GM12878 (cell line): ENCODE results near the gene MAGEB3. TPM values are rescaled to one million over a fixed set of nuclear protein-coding genes. Genes with fewer than 3 reads are reported as not detected.

Experiments
- ATAC-seq: fragments of 200-7000 bp; cut with Tn5 transposase; 3 replicates; pipeline ENCODE4 v1.9.1; 2020; ENCODE audit warnings: mild to moderate bottlenecking, moderate library complexity
- BruUV-seq: library from RNA; stranded (reverse); fragments of 400-500 nt; replicated peaks from 2 replicates; lab custom pipeline; 2021; lab: Mats Ljungman, UMichigan
- CTCF ChIA-PET: fragments of 300-600 bp; sonication (Branson Sonifier 250); formaldehyde crosslinking; extraction: SDS; loops from one replicate; lab custom pipeline; 2021; ENCODE audit warnings: inconsistent platforms; lab: Yijun Ruan, JAX
- POLR2A ChIA-PET: fragments of 350-600 bp; formaldehyde crosslinking; extraction: SDS; loops from one replicate; lab custom pipeline; 2021; ENCODE audit warnings: inconsistent platforms; lab: Charles Lee
- RAD21 ChIA-PET: fragments of 300-600 bp; sonication (Branson Sonifier 250); formaldehyde crosslinking; loops from one replicate; lab custom pipeline; 2023; ENCODE audit warnings: antibody characterized with exemption; ENCODE audit not compliant: unreplicated experiment; lab: Charles Lee
- SMC1A ChIA-PET: fragments of 300-600 bp; sonication (Branson Sonifier 250); formaldehyde crosslinking; loops from one replicate; lab custom pipeline; 2023; ENCODE audit not compliant: unreplicated experiment, uncharacterized antibody; lab: Charles Lee
- DNase-seq: peaks from one replicate; pipeline ENCODE4 v3.0.0-alpha.2; 2011; ENCODE audit warnings: low read depth, low spot score
- FAIRE-seq: peaks from 3 replicates; lab custom pipeline; 2011; peaks lifted over from hg19 to GRCh38; lab: Jason Lieb, UNC
- H2AFZ ChIP-seq: 2 replicates; pipeline ENCODE4 v1.6.0; 2011; ENCODE audit warnings: low read depth, low read length, control low read depth; ENCODE audit not compliant: control insufficient read depth
- H3K27ac ChIP-seq: 2 replicates; pipeline ENCODE4 v1.5.1; 2011; ENCODE audit warnings: control low read depth; ENCODE audit not compliant: control insufficient read depth, insufficient read depth
- H3K27me3 ChIP-seq, 2 experiments: replicated peaks in 1 of 2; 2 replicates each; pipeline versions ENCODE4 v1.6.0 to v1.6.1; 2011; ENCODE audit warnings: low read length in 1 of 2; ENCODE audit not compliant: control insufficient read depth in 2 of 2, insufficient read depth in 2 of 2
- H3K36me3 ChIP-seq, 2 experiments: 2 replicates each; pipeline ENCODE4 v1.5.1; 2011; ENCODE audit warnings: low read length in 1 of 2; ENCODE audit not compliant: control insufficient read depth in 2 of 2, insufficient read depth in 2 of 2
- H3K4me1 ChIP-seq: 2 replicates; pipeline ENCODE4 v1.6.1; 2011; ENCODE audit warnings: mild to moderate bottlenecking, low read length, moderate library complexity, mixed read lengths; ENCODE audit not compliant: control insufficient read depth, insufficient read depth
- H3K4me2 ChIP-seq: 2 replicates; pipeline ENCODE4 v1.6.0; 2011; ENCODE audit warnings: control low read depth; ENCODE audit not compliant: control insufficient read depth, insufficient read depth
- H3K4me3 ChIP-seq: fragments of 200-600 bp; sonication (generic); 2 replicates; pipeline ENCODE4 v1.5.1; 2016
- H3K79me2 ChIP-seq: 2 replicates; pipeline ENCODE4 v1.6.0; 2011; ENCODE audit warnings: low read length; ENCODE audit not compliant: control insufficient read depth, insufficient read depth
- H3K9ac ChIP-seq: 2 replicates; pipeline ENCODE4 v1.8.0; 2011; ENCODE audit warnings: low read length, control low read depth, mixed read lengths; ENCODE audit not compliant: control insufficient read depth, insufficient read depth
- H3K9me3 ChIP-seq: replicated peaks from 3 replicates; pipeline ENCODE4 v1.5.1; 2011; ENCODE audit warnings: mild to moderate bottlenecking, low read length; ENCODE audit not compliant: control insufficient read depth, insufficient read depth
- H4K20me1 ChIP-seq: 2 replicates; pipeline ENCODE4 v1.6.0; 2011; ENCODE audit not compliant: control insufficient read depth, insufficient read depth
- BHLHE40 ChIP-seq, 2 experiments: fragments of 450-650 bp in 1 of 2; IDR thresholded peaks; 2 replicates each; pipeline ENCODE4 v1.6.1; 2011 to 2017; ENCODE audit warnings: low read depth in 2 of 2, borderline replicate concordance in 1 of 2, improper control_type of control experiment in 1 of 2, low read length in 1 of 2, mild to moderate bottlenecking in 1 of 2
- BMI1 ChIP-seq: fragments of 450-650 bp; IDR thresholded peaks from 2 replicates; pipeline ENCODE4 v1.6.1; 2016; ENCODE audit warnings: mild to moderate bottlenecking, moderate library complexity, borderline replicate concordance
- NBN ChIP-seq: fragments of 450-650 bp; IDR thresholded peaks from 2 replicates; pipeline ENCODE4 v1.6.1; 2016
- NFXL1 ChIP-seq: fragments of 450-650 bp; IDR thresholded peaks from 2 replicates; pipeline ENCODE4 v1.6.1; 2017; ENCODE audit warnings: antibody characterized with exemption, mild to moderate bottlenecking, borderline replicate concordance
- NRF1 ChIP-seq: conservative IDR thresholded peaks from 2 replicates; pipeline ENCODE4 v1.6.1; 2011; ENCODE audit warnings: mild to moderate bottlenecking, low read depth, low read length, improper control_type of control experiment
- POU2F2 ChIP-seq: IDR thresholded peaks from 3 replicates; pipeline ENCODE4 v1.6.1; 2011; ENCODE audit warnings: low read depth, mild to moderate bottlenecking, low read length, borderline replicate concordance
- SIN3A ChIP-seq: IDR thresholded peaks from 2 replicates; pipeline ENCODE4 v1.6.1; 2012; ENCODE audit warnings: low read depth, low read length, improper control_type of control experiment
- WGBS: methylation state at CpG from one replicate; pipeline ENCODE4 v1.1.6; 2016; ENCODE audit warnings: low lambda C conversion rate; ENCODE audit not compliant: insufficient replicate concordance, insufficient coverage; ENCODE audit errors: missing lambda C conversion rate; 5-methylcytosine and 5-hydroxymethylcytosine counted together
- in situ Hi-C: fragments of 300-500 bp; cut with MboI; formaldehyde crosslinking; loops from 9 replicates; pipeline ENCODE4 v1.14.3; 2018; ENCODE audit warnings: mixed read lengths
- intact Hi-C: fragments of 100-400 bp; cut with micrococcal nuclease; formaldehyde crosslinking; loops from one replicate; pipeline ENCODE4 v1.14.2; 2022; ENCODE audit not compliant: unreplicated experiment
- polyA plus RNA-seq, 11 experiments: library from polyadenylated mRNA; depleted of rRNA in 4 of 11; unstranded in 6 of 11; stranded (reverse) in 5 of 11; fragments of >200 nt; fragmentation: Nextera tagmentation in 4 of 11; fragmentation: Illumina TruSeq in 1 of 11; extraction: Ambion mirVana in 4 of 11; extraction: Trizol in 1 of 11; gene quantifications; 1 replicate in 1 of 11; 2 replicates in 10 of 11; pipeline versions ENCODE4 v1.2.1 to v1.2.3, GENCODE V29; 2011 to 2016; ENCODE audit warnings: inconsistent platforms in 2 of 11, missing spikeins in 2 of 11, low read depth in 1 of 11
- total RNA-seq, 4 experiments: library from RNA; depleted of rRNA in 3 of 4; stranded (reverse); fragments of >200 nt in 3 of 4; fragmentation: Illumina TruSeq in 1 of 4; extraction: Trizol in 1 of 4; gene quantifications; 2 replicates each; pipeline versions ENCODE4 v1.2.1 to v1.2.3, GENCODE V29; 2013 to 2021
- TF ChIP-seq, protein P1 (sequence below): fragments of 450-650 bp; IDR thresholded peaks from 2 replicates; pipeline ENCODE4 v1.6.1; 2017; ENCODE audit warnings: mild to moderate bottlenecking, moderate library complexity
- TF ChIP-seq, protein P2 (sequence below): fragments of 450-650 bp; IDR thresholded peaks from 2 replicates; pipeline ENCODE4 v1.6.1; 2018; ENCODE audit warnings: mild to moderate bottlenecking, low read depth, moderate library complexity; ENCODE audit not compliant: partially characterized antibody
- TF ChIP-seq, protein P3 (sequence below): fragments of 450-650 bp; IDR thresholded peaks from 2 replicates; pipeline ENCODE4 v1.6.1; 2016; ENCODE audit warnings: mild to moderate bottlenecking

Gene MAGEB3
- total and polyA plus RNA-seq, 10 of the 15 experiments (the other 5 are each of a cell fraction or from before 2014, with no cell fraction given): not detected

DNA sequence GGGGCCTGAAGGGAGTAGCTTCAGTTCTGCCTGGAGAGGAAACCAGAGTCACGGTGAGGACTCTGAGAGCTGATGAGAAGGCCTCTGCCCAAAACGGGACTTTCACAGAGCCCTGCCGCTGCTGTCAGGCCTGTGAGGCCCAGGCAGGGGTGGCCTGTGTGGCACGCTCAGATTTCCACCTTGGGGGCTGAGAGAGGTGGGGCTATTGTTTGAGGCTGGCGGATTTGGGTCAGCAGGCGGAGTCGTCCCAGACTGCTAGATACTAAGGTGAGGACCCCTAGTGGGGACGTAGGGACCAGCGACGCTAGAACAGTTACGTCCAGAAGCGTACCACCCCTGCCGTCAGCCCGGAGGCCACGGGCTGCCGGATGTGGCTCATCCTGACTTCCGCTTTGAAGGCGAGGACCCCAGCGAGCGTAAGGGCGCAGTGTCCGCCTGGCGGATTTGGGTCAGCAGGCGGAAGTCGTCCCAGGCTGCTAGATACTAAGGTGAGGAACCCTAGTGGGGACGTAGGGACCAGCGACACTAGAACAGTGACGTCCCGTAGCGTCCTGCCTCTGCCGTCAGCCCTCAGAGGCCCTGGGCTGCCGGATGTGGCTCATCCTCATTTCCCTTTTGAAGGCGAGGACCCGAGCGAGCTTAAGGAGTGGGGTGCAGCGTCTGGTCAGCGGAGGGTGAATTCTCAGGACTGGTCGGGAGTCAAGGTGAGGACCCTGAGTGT lies 16.5 kb downstream of the MAGEB3 start, which contains the start of gene MAGEB1:
MAGEB1 (plus strand) TSS at position 378 of the 721 bp plus-strand sequence. CDS start 3,348 bp downstream, outside the sequence.
- DNase-seq: no peak
- Histone ChIP-seq H3K79me2 (no peaks in the 10 kb centered on the region), H3K9ac (no peak within 1 kb of the TSS), H2AFZ (no peak within 1 kb of the TSS), H3K36me3 (no peaks in the 10 kb centered on the region), H3K27ac (no peak within 1 kb of the TSS), H3K4me2 (no peak within 1 kb of the TSS), H3K4me3 (no peak within 1 kb of the TSS)
- ChIA-PET RAD21 (no interaction called here), CTCF (no interaction called here), SMC1A (no interaction called here), POLR2A (no interaction called here)
- ATAC-seq: peak; percentile 46
- no peak for TF ChIP-seq BMI1
- TF ChIP-seq, protein P1, sequence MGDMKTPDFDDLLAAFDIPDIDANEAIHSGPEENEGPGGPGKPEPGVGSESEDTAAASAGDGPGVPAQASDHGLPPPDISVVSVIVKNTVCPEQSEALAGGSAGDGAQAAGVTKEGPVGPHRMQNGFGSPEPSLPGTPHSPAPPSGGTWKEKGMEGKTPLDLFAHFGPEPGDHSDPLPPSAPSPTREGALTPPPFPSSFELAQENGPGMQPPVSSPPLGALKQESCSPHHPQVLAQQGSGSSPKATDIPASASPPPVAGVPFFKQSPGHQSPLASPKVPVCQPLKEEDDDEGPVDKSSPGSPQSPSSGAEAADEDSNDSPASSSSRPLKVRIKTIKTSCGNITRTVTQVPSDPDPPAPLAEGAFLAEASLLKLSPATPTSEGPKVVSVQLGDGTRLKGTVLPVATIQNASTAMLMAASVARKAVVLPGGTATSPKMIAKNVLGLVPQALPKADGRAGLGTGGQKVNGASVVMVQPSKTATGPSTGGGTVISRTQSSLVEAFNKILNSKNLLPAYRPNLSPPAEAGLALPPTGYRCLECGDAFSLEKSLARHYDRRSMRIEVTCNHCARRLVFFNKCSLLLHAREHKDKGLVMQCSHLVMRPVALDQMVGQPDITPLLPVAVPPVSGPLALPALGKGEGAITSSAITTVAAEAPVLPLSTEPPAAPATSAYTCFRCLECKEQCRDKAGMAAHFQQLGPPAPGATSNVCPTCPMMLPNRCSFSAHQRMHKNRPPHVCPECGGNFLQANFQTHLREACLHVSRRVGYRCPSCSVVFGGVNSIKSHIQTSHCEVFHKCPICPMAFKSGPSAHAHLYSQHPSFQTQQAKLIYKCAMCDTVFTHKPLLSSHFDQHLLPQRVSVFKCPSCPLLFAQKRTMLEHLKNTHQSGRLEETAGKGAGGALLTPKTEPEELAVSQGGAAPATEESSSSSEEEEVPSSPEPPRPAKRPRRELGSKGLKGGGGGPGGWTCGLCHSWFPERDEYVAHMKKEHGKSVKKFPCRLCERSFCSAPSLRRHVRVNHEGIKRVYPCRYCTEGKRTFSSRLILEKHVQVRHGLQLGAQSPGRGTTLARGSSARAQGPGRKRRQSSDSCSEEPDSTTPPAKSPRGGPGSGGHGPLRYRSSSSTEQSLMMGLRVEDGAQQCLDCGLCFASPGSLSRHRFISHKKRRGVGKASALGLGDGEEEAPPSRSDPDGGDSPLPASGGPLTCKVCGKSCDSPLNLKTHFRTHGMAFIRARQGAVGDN: no peak
- TF ChIP-seq, protein P2, sequence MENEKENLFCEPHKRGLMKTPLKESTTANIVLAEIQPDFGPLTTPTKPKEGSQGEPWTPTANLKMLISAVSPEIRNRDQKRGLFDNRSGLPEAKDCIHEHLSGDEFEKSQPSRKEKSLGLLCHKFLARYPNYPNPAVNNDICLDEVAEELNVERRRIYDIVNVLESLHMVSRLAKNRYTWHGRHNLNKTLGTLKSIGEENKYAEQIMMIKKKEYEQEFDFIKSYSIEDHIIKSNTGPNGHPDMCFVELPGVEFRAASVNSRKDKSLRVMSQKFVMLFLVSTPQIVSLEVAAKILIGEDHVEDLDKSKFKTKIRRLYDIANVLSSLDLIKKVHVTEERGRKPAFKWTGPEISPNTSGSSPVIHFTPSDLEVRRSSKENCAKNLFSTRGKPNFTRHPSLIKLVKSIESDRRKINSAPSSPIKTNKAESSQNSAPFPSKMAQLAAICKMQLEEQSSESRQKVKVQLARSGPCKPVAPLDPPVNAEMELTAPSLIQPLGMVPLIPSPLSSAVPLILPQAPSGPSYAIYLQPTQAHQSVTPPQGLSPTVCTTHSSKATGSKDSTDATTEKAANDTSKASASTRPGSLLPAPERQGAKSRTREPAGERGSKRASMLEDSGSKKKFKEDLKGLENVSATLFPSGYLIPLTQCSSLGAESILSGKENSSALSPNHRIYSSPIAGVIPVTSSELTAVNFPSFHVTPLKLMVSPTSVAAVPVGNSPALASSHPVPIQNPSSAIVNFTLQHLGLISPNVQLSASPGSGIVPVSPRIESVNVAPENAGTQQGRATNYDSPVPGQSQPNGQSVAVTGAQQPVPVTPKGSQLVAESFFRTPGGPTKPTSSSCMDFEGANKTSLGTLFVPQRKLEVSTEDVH: no peak
- no peak for TF ChIP-seq NBN
- TF ChIP-seq SIN3A: no peak
- no peak for TF ChIP-seq BHLHE40 (IDR thresholded peaks at IDR 0.05; ENCODE audit: borderline replicate concordance in 1 of 2, low read depth in 2 of 2, low read length in 1 of 2)
- TF ChIP-seq POU2F2: no peak
- TF ChIP-seq, protein P3, sequence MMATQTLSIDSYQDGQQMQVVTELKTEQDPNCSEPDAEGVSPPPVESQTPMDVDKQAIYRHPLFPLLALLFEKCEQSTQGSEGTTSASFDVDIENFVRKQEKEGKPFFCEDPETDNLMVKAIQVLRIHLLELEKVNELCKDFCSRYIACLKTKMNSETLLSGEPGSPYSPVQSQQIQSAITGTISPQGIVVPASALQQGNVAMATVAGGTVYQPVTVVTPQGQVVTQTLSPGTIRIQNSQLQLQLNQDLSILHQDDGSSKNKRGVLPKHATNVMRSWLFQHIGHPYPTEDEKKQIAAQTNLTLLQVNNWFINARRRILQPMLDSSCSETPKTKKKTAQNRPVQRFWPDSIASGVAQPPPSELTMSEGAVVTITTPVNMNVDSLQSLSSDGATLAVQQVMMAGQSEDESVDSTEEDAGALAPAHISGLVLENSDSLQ: no peak
- no peak for TF ChIP-seq NRF1
- no peak for TF ChIP-seq NFXL1
- TF ChIP-seq, all 136 proteins: peak for 0
- H4K20me1 ChIP-seq: no peaks in the 10 kb centered on the region
- FAIRE-seq: no peak
- in situ Hi-C loops: no loop called here
- H3K9me3 ChIP-seq: no peaks in the 10 kb centered on the region
- WGBS: 76% methylated on average over 36 of the region's 38 CpGs
- BruUV-seq: no TSS peak
- no peaks in the 10 kb centered on the region for H3K27me3 ChIP-seq
- intact Hi-C loops: no loop called here
- H3K4me1 ChIP-seq: no peaks in the 10 kb centered on the region
